Measurements from ENCODE around the gene DNAAF8.

DNA sequence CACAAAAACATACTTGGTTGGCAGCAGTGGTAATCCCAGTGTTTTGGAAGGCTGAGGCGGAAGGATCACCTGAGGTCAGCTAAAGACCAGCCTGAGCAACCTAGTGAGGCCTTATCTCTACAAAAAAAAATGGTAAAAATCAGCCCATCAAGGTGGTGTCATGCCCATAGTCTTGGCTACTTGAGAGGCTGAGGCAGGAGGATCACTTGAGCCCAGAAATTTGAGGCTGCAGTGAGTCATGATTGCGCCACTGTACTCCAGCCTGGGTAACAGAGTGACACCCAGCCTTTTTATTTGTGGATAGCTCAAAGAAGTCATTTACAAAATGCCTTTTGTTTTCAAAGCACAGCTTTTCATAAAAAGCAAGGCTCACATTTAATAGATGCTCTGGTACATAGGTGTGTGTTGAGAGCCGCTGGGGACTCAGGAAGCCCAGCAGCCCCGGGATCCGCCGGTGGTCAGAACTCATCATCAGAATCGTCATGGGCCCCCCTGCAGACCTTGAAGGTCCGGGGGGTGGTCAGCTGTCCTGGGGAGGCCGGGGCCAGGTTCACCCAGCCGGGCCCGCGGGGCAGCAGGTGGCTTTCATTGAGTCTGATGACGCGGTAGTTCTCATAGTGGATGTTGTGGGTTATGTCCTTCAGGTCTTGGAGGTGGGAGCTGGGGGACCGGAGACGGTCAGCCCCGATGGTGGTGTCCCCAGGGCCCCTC lies 43.2 kb downstream of the DNAAF8 start:
- TF ChIP-seq, protein P1, sequence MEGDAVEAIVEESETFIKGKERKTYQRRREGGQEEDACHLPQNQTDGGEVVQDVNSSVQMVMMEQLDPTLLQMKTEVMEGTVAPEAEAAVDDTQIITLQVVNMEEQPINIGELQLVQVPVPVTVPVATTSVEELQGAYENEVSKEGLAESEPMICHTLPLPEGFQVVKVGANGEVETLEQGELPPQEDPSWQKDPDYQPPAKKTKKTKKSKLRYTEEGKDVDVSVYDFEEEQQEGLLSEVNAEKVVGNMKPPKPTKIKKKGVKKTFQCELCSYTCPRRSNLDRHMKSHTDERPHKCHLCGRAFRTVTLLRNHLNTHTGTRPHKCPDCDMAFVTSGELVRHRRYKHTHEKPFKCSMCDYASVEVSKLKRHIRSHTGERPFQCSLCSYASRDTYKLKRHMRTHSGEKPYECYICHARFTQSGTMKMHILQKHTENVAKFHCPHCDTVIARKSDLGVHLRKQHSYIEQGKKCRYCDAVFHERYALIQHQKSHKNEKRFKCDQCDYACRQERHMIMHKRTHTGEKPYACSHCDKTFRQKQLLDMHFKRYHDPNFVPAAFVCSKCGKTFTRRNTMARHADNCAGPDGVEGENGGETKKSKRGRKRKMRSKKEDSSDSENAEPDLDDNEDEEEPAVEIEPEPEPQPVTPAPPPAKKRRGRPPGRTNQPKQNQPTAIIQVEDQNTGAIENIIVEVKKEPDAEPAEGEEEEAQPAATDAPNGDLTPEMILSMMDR (IDR thresholded peaks at IDR 0.05): no peak
- TF ChIP-seq POLR2A (IDR thresholded peaks at IDR 0.05) (no peak), EP300 (IDR thresholded peaks at IDR 0.05) (no peak)

Data from tibial nerve (tissue), 4 donors.